GM12865 (cell line): Measurements from ENCODE around the gene FBRSL1.

Source experiments
- DNase-seq: peaks from one replicate; pipeline ENCODE4 v3.0.0; 2010; ENCODE audit warnings: low read depth
- H3K4me3 ChIP-seq: 2 replicates; pipeline ENCODE4 v1.5.1; 2011; ENCODE audit warnings: mild to moderate bottlenecking, low read depth, low read length, control low read depth
- CTCF ChIP-seq: IDR thresholded peaks from 2 replicates; pipeline ENCODE4 v1.5.1; 2011; ENCODE audit warnings: low read length, control low read depth, low read depth, inconsistent platforms; ENCODE audit not compliant: insufficient read depth; ENCODE audit errors: missing control alignments

FBRSL1 gene

DNA sequence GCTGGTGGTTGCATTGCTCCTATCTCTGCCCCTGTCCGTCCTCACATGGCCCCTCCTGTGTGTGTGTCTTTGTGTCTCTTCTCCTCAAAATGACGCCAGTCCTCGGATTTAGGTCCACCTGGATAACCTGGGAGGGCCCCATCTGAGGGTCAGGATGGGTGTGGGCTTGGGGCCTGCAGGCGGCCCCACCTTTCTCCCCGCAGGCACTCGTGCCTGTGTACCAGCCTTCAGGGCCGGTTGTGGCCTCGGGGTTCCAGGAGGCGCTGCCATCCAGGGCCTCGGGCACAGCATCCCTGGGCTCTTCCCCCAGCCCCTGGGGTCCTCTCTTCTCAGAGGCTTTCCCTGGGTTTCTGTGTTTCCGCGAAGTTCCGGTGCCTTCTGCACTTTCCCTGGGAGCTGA is 65.7 kb downstream of the FBRSL1 start:
- no peak for DNase-seq
- H3K4me3 ChIP-seq: no peak overlapping the region
- no peak for TF ChIP-seq CTCF

GRCh38 chr12:132556216-132556615 is 66.3 kb downstream of the FBRSL1 start:
- DNase-seq: no peak
- no peak for TF ChIP-seq CTCF
- no peak overlapping the region for H3K4me3 ChIP-seq

DNA sequence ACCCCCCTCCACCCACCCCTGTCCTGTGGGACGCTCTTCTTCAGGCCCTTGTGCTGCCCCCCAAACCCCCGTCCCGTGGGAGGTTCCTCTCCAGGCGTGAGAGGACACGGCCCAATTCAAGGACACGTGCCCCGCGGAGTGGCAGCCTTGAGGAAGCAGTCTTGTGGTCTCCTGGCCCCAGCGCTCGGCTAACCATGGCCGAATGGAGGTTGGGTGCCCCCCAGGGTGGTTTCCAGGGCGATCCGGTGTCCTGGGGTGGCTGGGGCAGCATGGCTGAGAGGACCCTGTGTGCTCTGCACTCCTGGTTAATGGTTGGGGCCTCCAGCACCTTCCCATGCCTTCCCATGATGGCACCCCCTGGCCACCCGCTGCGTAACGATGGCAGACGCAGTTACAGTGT is 66.8 kb downstream of the FBRSL1 start:
- TF ChIP-seq CTCF: no peak
- no peak overlapping the region for H3K4me3 ChIP-seq
- no peak for DNase-seq

- DNase-seq: no peak
- no peak for TF ChIP-seq CTCF
- no peak overlapping the region for H3K4me3 ChIP-seq
These were observed 67.5 kb downstream of the FBRSL1 start for GRCh38 chr12:132557291-132558015.

- H3K4me3 ChIP-seq: no peak overlapping the region
- DNase-seq: no peak
- no peak for TF ChIP-seq CTCF
These were observed 68.3 kb downstream of the FBRSL1 start for GRCh38 chr12:132558042-132558856.

- no peak for TF ChIP-seq CTCF
- peak overlapping the region; percentile 42 for H3K4me3 ChIP-seq
- peak; percentile 25 for DNase-seq
These were observed 69.1 kb downstream of the FBRSL1 start for GRCh38 chr12:132558861-132559623.
